NB4 (cell line): ENCODE results near the gene OFD1.
"Not testable (repeated sequence)": the region's sequence is repeated elsewhere in the genome, so short reads cannot be mapped to it uniquely, and the experiment has no call there.

Source experiments
- DNase-seq: peaks from one replicate; pipeline ENCODE4 v3.0.0; 2010; ENCODE audit warnings: low read depth
- H3K4me3 ChIP-seq: one replicate; pipeline ENCODE4 v1.5.1; 2011; ENCODE audit warnings: mild to moderate bottlenecking, low read depth, low read length, moderate library complexity
- MYC ChIP-seq: IDR thresholded peaks from 2 replicates; pipeline ENCODE4 v1.6.1; 2011; ENCODE audit warnings: low read depth, low read length
- POLR2A ChIP-seq: IDR thresholded peaks from 2 replicates; pipeline ENCODE4 v1.6.1; 2011; ENCODE audit warnings: mild to moderate bottlenecking; ENCODE audit not compliant: insufficient read length; ENCODE audit errors: extremely low read depth
- TF ChIP-seq, protein P1 (sequence below): IDR thresholded peaks from 2 replicates; pipeline ENCODE4 v1.6.1; 2011; ENCODE audit warnings: low read depth, low read length
- TF ChIP-seq, protein P2 (sequence below): IDR thresholded peaks from one replicate; pipeline ENCODE4 v1.5.1; 2012; ENCODE audit warnings: low read depth, low read length

The OFD1 gene

DNA sequence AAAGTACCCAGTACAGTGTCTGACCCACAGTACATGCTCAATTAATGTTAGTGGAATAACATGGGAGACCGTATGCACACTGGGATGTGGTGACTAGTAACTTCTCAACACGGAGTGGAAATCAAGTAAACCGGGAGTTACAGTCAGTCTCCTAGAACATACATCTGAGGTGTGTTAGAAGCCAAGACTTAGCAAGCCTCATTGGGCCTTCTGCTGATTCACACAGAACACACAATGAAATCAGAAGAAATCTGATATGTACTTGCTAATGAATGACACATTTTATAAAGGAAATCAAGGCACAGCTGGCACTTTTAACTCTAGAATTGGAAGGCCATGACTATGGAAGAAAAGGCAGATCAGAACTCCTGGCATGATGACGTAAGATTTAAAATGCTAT is 13.2 kb upstream of the OFD1 start:
- no peak for TF ChIP-seq POLR2A
- TF ChIP-seq, protein P1, sequence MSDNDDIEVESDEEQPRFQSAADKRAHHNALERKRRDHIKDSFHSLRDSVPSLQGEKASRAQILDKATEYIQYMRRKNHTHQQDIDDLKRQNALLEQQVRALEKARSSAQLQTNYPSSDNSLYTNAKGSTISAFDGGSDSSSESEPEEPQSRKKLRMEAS: no peak
- no peak overlapping the region for H3K4me3 ChIP-seq
- DNase-seq: no peak

DNA sequence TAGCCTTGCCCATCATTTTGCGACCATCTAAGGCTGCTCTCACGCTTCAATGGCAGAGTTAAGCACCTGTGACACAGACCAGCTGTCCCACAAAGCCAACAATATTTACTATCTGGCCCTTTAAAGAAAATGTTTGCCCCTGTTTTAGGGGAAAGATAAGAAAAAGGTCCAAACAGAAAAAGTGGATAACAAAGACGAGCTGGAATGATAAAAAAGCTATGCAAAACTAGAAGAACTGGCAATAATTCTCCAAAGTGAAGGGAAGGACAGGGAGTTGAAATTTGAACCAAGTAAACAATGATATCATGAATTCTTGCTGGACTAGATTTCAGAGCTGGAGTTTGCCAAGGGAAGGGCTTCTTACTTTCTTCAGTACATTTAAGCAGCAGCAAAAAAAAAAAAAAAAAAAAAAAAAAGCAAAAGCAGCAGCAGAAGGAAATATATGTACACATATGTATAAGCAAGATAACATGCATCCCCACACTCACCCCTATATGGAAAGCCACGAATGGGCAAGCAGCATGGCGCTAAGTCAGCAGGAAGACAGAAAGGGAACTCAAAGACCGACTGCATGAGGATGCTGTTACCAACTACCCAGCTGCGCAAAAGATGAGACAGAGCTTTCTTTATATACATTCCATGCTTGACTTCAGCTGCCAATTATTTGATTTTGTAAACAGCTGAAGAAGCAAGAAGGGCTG is 12.6 kb upstream of the OFD1 start:
- no peak overlapping the region for H3K4me3 ChIP-seq
- no peak for DNase-seq
- TF ChIP-seq POLR2A: no peak
- TF ChIP-seq MYC: no peak
- TF ChIP-seq, protein P1: no peak
- TF ChIP-seq, protein P2, sequence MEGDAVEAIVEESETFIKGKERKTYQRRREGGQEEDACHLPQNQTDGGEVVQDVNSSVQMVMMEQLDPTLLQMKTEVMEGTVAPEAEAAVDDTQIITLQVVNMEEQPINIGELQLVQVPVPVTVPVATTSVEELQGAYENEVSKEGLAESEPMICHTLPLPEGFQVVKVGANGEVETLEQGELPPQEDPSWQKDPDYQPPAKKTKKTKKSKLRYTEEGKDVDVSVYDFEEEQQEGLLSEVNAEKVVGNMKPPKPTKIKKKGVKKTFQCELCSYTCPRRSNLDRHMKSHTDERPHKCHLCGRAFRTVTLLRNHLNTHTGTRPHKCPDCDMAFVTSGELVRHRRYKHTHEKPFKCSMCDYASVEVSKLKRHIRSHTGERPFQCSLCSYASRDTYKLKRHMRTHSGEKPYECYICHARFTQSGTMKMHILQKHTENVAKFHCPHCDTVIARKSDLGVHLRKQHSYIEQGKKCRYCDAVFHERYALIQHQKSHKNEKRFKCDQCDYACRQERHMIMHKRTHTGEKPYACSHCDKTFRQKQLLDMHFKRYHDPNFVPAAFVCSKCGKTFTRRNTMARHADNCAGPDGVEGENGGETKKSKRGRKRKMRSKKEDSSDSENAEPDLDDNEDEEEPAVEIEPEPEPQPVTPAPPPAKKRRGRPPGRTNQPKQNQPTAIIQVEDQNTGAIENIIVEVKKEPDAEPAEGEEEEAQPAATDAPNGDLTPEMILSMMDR: no peak

DNA sequence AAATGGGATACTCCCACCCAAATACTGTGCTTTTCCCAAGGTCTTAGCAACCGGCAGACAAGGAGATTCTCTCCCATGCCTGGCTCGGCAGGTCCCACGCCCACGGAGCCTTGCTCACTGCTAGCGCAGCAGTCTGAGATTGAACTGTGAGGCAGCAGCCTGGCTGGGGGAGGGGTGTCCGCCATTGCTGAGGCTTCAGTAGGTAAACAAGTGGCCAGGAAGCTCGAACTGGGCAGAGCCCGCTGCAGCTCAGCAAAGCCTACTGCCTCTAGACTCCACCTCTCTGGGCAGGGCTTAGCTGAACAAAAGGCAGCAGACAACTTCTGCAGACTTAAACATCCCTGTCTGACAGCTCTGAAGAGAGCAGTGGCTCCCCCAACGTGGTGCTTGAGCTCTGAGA is 9.7 kb upstream of the OFD1 start:
- DNase-seq, H3K4me3 ChIP-seq: not testable (repeated sequence)

DNA sequence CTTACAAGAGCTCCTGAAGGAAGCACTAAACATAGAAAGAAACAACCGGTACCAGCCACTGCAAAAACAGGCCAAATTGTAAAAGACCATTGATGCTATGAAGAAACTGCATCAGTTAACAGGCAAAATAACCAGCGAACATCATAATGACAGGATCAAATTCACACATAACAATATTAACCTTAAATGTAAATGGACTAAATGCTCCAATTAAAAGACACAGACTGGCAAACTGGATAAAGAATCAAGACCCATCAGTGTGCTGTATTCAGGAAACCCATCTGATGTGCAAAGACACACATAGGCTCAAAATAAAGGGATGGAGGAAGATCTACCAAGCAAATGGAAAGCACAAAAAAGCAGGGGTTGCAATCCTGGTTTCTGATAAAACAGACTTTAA is 8.0 kb upstream of the OFD1 start:
- not testable (repeated sequence) for H3K4me3 ChIP-seq, DNase-seq

DNA sequence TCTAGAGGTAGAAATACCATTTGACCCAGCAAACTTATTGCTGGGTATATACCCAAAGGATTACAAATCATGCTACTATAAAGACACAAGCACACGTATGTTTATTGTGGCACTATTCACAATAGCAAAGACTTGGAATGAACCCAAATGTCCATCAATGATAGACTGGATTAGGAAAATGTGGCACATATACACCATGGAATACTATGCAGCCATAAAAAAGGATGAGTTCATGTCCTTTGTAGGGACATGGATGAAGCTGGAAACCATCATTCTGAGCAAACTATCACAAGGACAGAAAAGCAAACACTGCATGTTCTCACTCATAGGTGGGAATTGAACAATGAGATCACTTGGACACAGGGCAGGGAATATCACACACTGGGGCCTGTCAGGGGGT is 4.0 kb upstream of the OFD1 start:
- not testable (repeated sequence) for H3K4me3 ChIP-seq, DNase-seq

DNA sequence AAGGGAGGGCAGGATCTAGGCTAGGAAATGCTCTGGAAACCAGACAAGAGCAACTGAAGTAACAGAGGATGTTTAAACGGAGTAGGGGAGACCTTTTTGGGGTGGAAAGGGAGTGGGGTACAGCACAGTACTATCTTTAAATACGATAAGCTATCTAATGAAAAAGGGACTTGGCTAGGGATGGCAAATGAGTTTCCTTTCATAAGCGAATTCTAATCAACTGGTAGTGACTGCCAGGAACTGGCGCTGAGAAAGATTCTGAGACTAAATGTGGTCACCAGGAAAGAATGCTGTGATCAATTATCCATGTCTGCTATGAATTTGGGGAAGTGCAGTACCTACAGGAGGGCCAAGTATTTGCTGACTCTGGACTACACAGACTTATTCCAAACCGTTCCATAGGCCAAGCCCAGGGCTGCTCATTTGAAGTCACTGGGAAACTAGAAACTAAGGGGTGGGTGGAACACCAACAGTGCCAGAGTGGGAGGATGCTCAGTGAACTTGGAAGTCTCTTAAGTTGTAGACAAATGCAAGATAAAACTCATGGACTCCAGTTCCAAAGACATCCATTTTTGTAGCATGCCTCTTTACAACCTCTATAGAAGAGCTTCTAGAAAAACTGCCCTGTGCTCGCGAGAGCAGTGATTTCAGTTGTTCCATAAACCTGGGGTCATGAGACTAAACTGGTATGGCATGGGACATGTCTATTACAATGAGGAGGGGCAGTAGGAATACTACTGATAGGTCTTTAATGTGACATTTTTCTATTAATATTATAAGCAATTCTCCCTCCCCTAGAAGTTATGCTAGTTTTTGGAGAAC is 2.1 kb upstream of the OFD1 start:
- peak overlapping the region; percentile 97 for H3K4me3 ChIP-seq
- TF ChIP-seq POLR2A (no peak), MYC (no peak)
- TF ChIP-seq, protein P2: no peak
- TF ChIP-seq, protein P1: no peak
- no peak for DNase-seq

DNA sequence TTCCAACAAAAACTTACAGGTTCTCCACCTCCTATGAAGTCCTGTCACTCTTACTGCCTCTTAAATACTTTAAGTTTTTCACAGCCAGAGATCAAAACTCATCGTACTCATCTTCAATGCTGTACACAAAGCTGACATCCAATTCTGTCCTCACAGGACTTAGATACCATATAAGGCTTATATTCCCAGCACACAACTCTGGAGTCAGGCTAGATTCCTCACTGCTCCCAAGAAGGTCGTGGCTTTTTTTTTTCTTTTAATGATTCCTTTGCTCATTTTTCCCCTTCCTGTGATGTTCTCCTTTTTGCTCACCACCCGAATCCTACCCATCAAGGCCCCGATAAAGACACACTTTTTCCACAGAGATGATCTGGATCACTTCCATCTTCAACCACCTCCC is 1.0 kb upstream of the OFD1 start:
- DNase-seq: no peak
- no peak for TF ChIP-seq POLR2A
- TF ChIP-seq, protein P2: no peak
- TF ChIP-seq, protein P1: no peak
- no peak for TF ChIP-seq MYC
- H3K4me3 ChIP-seq: peak overlapping the region; percentile 97

DNA sequence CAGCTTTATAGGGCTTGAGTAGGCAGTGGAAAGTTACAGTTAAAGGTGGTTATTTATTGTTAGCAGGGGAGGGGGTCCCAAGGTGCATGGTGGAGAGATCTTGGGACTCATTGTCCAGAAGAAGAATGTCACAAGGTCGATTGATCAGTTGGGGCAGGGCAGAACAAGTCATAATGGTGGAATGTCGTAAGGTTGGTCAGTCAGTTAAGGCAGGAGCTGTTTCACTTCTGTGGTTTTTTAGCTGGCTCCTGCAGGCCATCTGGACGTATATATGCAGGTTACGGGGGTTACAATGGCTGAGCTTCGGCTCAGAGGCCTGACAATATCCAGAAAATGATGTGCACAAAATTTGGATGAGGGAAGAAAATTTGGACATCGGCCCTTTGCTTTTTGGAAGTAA is 7.1 kb downstream of the OFD1 start:
- H3K4me3 ChIP-seq: no peak overlapping the region
- DNase-seq: peak; percentile 48
- TF ChIP-seq, protein P2: no peak
- TF ChIP-seq MYC (no peak), POLR2A (no peak)
- TF ChIP-seq, protein P1: no peak
